Thyroid gland (tissue), 4 donors: Measurements from ENCODE around the gene SNX11. TPM values are rescaled to one million over a fixed set of nuclear protein-coding genes. Genes with fewer than 3 reads are reported as not detected.

ENCODE experiments used
- DNase-seq, 2 donors: peaks; one replicate each; pipeline ENCODE4 v3.0.0-alpha.2; 2019
- H3K27ac ChIP-seq, 3 donors: fragments of 200-600 bp; sonication (generic); 1 replicate in 2 of 3; 2 replicates in 1 of 3; pipeline ENCODE4 v1.5.1; 2016 to 2019; ENCODE audit warnings: mild to moderate bottlenecking in 1 of 3, moderate library complexity in 1 of 3
- H3K27me3 ChIP-seq: fragments of 200-600 bp; sonication (generic); one replicate; pipeline ENCODE4 v1.5.1; 2019
- H3K36me3 ChIP-seq, 2 donors: fragments of 200-600 bp; sonication (generic); one replicate each; pipeline ENCODE4 v1.5.1; 2016 to 2019
- H3K4me1 ChIP-seq, 2 donors: fragments of 200-600 bp; sonication (generic); one replicate each; pipeline ENCODE4 v1.5.1; 2017 to 2019
- H3K4me3 ChIP-seq, 3 donors: fragments of 200-600 bp; sonication (generic); replicated peaks in 1 of 3; 1 replicate in 2 of 3; 2 replicates in 1 of 3; pipeline ENCODE4 v1.5.1; 2016; ENCODE audit warnings: mild to moderate bottlenecking in 1 of 3
- H3K9me3 ChIP-seq: fragments of 200-600 bp; sonication (generic); one replicate; pipeline ENCODE4 v1.5.1; 2017
- POLR2A ChIP-seq, 2 donors: fragments of 450-650 bp; IDR thresholded peaks; one replicate each; pipeline ENCODE4 v1.6.1; 2017; ENCODE audit warnings: antibody characterized with exemption in 2 of 2, mild to moderate bottlenecking in 2 of 2, moderate library complexity in 1 of 2
- WGBS, 2 donors: methylation state at CpG; one replicate each; pipeline ENCODE4 v1.1.5; 2017; 5-methylcytosine and 5-hydroxymethylcytosine counted together
- intact Hi-C: fragments of 100-400 bp; cut with DNase I; formaldehyde crosslinking; loops from one replicate; pipeline ENCODE4 v1.15.1; 2023
- total RNA-seq, 4 donors: library from RNA; depleted of rRNA; stranded (reverse); fragments of >200 nt; gene quantifications; one replicate each; pipeline ENCODE4 v1.2.3, GENCODE V29; 2016
- TF ChIP-seq, protein P1 (sequence below), 6 experiments: fragments of 200-600 bp in 3 of 6; fragments of 450-650 bp in 3 of 6; sonication (generic) in 3 of 6; IDR thresholded peaks; one replicate each; pipeline ENCODE4 v1.5.1; 2016 to 2019; ENCODE audit warnings: antibody characterized with exemption in 6 of 6, mild to moderate bottlenecking in 2 of 6, inconsistent platforms in 1 of 6, moderate library complexity in 1 of 6

Gene SNX11
- total RNA-seq, 4 donors from 2014 or later: 20.3 to 23.4 (median 22.0) TPM

DNA sequence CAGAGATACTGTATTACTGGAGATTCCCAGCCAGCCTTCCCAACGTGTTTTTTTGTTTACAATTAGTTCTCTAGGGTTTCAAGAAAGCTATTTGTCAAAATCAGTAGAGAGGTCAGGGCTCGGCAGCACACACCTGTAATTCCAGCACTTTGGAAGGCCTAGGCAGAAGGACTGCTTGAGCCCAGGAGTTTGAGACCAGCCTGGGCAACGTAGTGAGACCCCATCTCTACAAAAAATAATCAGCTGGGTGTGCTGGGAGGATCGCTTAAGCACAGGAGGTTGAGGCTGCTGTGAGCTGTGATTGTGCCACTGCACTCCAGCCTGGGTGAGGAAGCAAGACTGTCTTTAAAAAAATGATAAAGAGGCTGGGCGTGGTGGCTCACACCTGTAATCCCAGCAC, 25.7 kb upstream of the SNX11 start:
- no peaks in the 10 kb centered on the region for H3K27me3 ChIP-seq
- H3K9me3 ChIP-seq: no peaks in the 10 kb centered on the region
- no peaks in the 10 kb centered on the region for H3K36me3 ChIP-seq
- no peak for TF ChIP-seq POLR2A (IDR thresholded peaks at IDR 0.05)
- TF ChIP-seq, protein P1, sequence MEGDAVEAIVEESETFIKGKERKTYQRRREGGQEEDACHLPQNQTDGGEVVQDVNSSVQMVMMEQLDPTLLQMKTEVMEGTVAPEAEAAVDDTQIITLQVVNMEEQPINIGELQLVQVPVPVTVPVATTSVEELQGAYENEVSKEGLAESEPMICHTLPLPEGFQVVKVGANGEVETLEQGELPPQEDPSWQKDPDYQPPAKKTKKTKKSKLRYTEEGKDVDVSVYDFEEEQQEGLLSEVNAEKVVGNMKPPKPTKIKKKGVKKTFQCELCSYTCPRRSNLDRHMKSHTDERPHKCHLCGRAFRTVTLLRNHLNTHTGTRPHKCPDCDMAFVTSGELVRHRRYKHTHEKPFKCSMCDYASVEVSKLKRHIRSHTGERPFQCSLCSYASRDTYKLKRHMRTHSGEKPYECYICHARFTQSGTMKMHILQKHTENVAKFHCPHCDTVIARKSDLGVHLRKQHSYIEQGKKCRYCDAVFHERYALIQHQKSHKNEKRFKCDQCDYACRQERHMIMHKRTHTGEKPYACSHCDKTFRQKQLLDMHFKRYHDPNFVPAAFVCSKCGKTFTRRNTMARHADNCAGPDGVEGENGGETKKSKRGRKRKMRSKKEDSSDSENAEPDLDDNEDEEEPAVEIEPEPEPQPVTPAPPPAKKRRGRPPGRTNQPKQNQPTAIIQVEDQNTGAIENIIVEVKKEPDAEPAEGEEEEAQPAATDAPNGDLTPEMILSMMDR (IDR thresholded peaks at IDR 0.05): no peak
- H3K4me3 ChIP-seq: no peak overlapping the region
- H3K4me1 ChIP-seq: peaks cover 33 to 45% of the 10 kb centered on the region in 2 donors
- DNase-seq: no peak
- H3K27ac ChIP-seq: peak overlapping the region in 1 of 3 donors; percentile 15
- WGBS, 2 donors: 86 to 88% methylated on average over 5 of the region's 5 CpGs
- intact Hi-C loops: loop anchor here (2.0 kb wide), 1 partner anchor 49 kb away; no protein-coding TSS in a partner anchor

DNA sequence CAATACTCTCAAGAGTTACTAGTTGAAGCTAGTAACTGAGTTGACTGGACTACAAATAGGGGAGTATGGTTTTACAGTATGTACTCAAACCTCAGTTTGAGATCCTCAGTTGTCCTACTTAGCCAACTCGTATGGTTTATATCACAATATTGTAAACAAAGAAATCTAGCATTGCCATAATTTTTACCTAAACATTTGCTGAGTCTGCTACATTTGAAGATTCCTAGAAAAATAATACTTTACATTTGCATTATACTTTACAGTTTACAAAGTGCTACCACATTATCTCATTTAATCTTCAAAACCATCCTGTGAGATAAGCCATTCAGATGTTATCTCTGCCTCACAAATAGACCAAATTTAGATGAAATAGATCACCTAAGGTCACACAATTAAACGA, 22.6 kb upstream of the SNX11 start:
- Histone ChIP-seq H3K4me3 (no peak overlapping the region), H3K36me3 (no peaks in the 10 kb centered on the region), H3K27ac (peak overlapping the region; percentile 49 to 90 (median 79)), H3K4me1 (peaks cover 26 to 34% of the 10 kb centered on the region in 2 donors), H3K27me3 (no peaks in the 10 kb centered on the region), H3K9me3 (no peaks in the 10 kb centered on the region)
- intact Hi-C loops: no loop called here
- WGBS, 2 donors: 44 to 48% methylated on average over 2 of the region's 2 CpGs
- no peak for TF ChIP-seq POLR2A (IDR thresholded peaks at IDR 0.05)
- TF ChIP-seq, protein P1 (IDR thresholded peaks at IDR 0.05): no peak
- no peak for DNase-seq

DNA sequence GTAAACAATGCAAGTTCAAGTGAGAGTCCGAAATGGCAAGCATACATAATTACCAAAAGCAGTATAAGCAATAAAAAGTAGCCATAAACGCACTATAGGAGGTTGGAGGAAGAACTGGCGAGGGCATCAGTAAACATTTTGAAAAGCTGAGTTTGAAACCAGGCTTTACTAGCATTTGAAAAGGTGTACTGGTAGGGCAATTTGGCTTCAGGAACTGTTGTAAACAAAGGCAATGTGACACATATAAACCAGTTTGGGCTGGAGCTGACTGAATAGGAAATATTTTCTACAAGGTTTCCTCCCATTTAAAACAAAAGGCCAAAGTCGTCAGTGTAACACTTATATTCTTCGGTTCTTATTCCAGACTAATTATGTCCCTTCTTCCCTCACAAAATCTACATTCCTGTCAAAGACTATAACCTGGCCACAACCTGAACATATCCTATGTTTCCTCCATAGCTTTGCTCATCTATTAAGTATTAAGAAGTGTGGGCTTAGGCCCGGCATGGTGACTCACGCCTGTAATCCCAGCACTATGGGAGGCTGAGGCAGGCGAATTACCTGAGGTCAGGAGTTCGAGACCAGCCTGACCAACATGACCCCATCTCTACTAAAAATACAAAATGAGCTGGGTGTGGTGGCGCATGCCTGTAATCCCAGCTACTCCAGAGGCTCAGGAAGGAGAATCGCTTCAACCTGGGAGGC, 14.1 kb upstream of the SNX11 start:
- WGBS, 2 donors: 90% methylated on average over 11 of the region's 11 CpGs
- Histone ChIP-seq H3K4me1 (peaks cover 9 to 15% of the 10 kb centered on the region in 2 donors), H3K27ac (peak overlapping the region; percentile 4 to 57 (median 29)), H3K4me3 (no peak overlapping the region), H3K27me3 (no peaks in the 10 kb centered on the region), H3K36me3 (no peaks in the 10 kb centered on the region), H3K9me3 (no peaks in the 10 kb centered on the region)
- TF ChIP-seq, protein P1 (IDR thresholded peaks at IDR 0.05): no peak
- no peak for TF ChIP-seq POLR2A (IDR thresholded peaks at IDR 0.05)
- intact Hi-C loops: no loop called here
- no peak for DNase-seq

DNA sequence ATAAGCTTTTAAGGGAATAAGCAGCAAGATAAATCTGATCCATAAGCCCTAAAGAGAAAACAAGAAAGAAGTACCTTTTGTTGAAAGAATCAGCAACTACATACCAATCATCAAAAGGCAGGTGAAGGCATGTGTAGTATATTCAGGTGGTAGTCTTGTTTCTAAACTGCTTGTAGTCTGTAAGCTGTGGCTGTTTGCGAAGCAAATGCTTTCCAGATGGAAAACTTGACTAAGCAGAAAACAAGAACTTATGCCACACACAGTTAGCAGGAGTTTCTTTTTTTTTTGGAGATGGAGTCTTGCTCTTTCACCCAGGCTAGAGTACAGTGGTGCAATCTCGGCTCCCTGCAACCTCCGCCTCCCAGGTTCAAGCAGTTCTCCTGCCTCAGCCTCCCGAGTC, 12.0 kb upstream of the SNX11 start:
- intact Hi-C loops: no loop called here
- DNase-seq: no peak
- H3K4me3 ChIP-seq: no peak overlapping the region
- no peaks in the 10 kb centered on the region for H3K27me3 ChIP-seq
- peak overlapping the region in 1 of 3 donors; percentile 23 for H3K27ac ChIP-seq
- no peaks in the 10 kb centered on the region for H3K9me3 ChIP-seq
- H3K36me3 ChIP-seq: no peaks in the 10 kb centered on the region
- TF ChIP-seq, protein P1 (IDR thresholded peaks at IDR 0.05): no peak
- TF ChIP-seq POLR2A (IDR thresholded peaks at IDR 0.05): no peak
- WGBS, 2 donors: 81 to 88% methylated on average over 4 of the region's 4 CpGs
- H3K4me1 ChIP-seq: peaks cover 11 to 21% of the 10 kb centered on the region in 2 donors

DNA sequence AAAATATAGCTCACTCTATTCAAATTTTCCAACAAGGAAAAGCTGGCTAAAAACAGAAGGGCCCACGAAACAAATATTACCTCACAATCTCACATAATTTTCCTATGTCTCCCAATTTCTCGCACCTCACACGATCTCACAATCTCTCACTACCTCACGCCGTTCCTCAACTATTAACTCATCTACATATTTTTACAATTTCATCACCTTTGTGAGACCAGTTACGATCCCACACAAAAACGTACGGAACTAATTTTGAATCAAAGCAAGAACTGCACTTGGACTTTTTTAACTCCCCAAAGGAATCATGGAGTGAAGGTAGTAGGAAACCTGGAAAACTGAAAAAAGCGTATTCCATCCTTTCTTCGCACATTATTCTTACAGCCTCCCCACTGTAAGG, 7.4 kb upstream of the SNX11 start:
- Histone ChIP-seq H3K27ac (peak overlapping the region; percentile 91 to 97 (median 93)), H3K36me3 (no peaks in the 10 kb centered on the region), H3K4me3 (peak overlapping the region in 2 of 3 donors; percentile 93 to 98), H3K9me3 (no peaks in the 10 kb centered on the region), H3K27me3 (no peaks in the 10 kb centered on the region), H3K4me1 (peaks cover 11 to 15% of the 10 kb centered on the region in 2 donors)
- 30% methylated on average over 10 of the region's 10 CpGs for WGBS, 2 donors
- DNase-seq: no peak
- intact Hi-C loops: no loop called here
- no peak for TF ChIP-seq POLR2A (IDR thresholded peaks at IDR 0.05)
- TF ChIP-seq, protein P1 (IDR thresholded peaks at IDR 0.05): no peak
